Panc1 (cell line): ENCODE data around the gene TSPAN3.

Experiments
- CTCF ChIP-seq: fragments of 450-650 bp; IDR thresholded peaks from 2 replicates; pipeline ENCODE4 v1.5.1; 2017; ENCODE audit warnings: mild to moderate bottlenecking
- POLR2AphosphoS5 ChIP-seq: IDR thresholded peaks from 2 replicates; pipeline ENCODE4 v1.6.1; 2012; ENCODE audit warnings: mild to moderate bottlenecking, low read depth, low read length, moderate library complexity
- REST ChIP-seq, 2 experiments: IDR thresholded peaks; 2 replicates each; pipeline ENCODE4 v1.6.1; 2011 to 2012; ENCODE audit warnings: low read depth in 2 of 2, control low read depth in 1 of 2, low read length in 1 of 2, mild to moderate bottlenecking in 1 of 2, moderate library complexity in 1 of 2; ENCODE audit not compliant: insufficient read depth in 1 of 2
- SIN3A ChIP-seq: IDR thresholded peaks from 2 replicates; pipeline ENCODE4 v1.6.1; 2012; ENCODE audit warnings: low read depth, mild to moderate bottlenecking, low read length, moderate library complexity, borderline replicate concordance; ENCODE audit not compliant: insufficient read depth

GRCh38 chr15:77037388-77038209 is 33.3 kb downstream of the TSPAN3 start:
- TF ChIP-seq POLR2AphosphoS5: no peak
- TF ChIP-seq CTCF: no peak
- no peak for TF ChIP-seq REST (IDR thresholded peaks at IDR 0.05; ENCODE audit: insufficient read depth in 1 of 2, low read depth in 2 of 2, low read length in 1 of 2)
- no peak for TF ChIP-seq SIN3A
